WTC11 (cell line): ENCODE data around the gene GPLD1. TPM values are rescaled to one million over a fixed set of nuclear protein-coding genes. Genes with fewer than 3 reads are reported as not detected.

Experiments used
- ATAC-seq: fragments of 200-7000 bp; cut with Tn5 transposase; 2 replicates; pipeline ENCODE4 v1.10.0; 2021; ENCODE audit warnings: mild to moderate bottlenecking, moderate library complexity
- CTCF ChIA-PET: fragments of 300-600 bp; sonication (Branson Sonifier 250); formaldehyde crosslinking; loops from one replicate; lab custom pipeline; 2021; ENCODE audit warnings: antibody characterized with exemption; lab: Charles Lee
- POLR2A ChIA-PET: fragments of 350-600 bp; sonication (Branson Sonifier 250); formaldehyde crosslinking; loops from one replicate; lab custom pipeline; 2021; ENCODE audit warnings: antibody characterized with exemption; lab: Charles Lee
- DNase-seq: peaks from one replicate; pipeline ENCODE4 v3.0.0; 2021; ENCODE audit warnings: low spot score
- H3K27ac Mint-ChIP-seq: 2 replicates; pipeline ENCODE4 v1.8.0; 2021; ENCODE audit warnings: mixed read lengths
- H3K27me3 Mint-ChIP-seq: 2 replicates; pipeline ENCODE4 v1.8.0; 2021; ENCODE audit warnings: low read depth, mild to moderate bottlenecking, moderate library complexity, mixed read lengths
- H3K36me3 Mint-ChIP-seq: 2 replicates; pipeline ENCODE4 v1.8.0; 2021; ENCODE audit warnings: mixed read lengths
- H3K4me1 Mint-ChIP-seq: 2 replicates; pipeline ENCODE4 v1.8.0; 2022; ENCODE audit warnings: mixed read lengths
- H3K4me3 Mint-ChIP-seq: 2 replicates; pipeline ENCODE4 v1.8.0; 2021; ENCODE audit warnings: mild to moderate bottlenecking, moderate library complexity, mixed read lengths
- H3K9me3 Mint-ChIP-seq: 2 replicates; pipeline ENCODE4 v1.8.0; 2021; ENCODE audit warnings: mixed read lengths
- ESRRA ChIP-seq: sonication (generic); formaldehyde crosslinking; IDR thresholded peaks from 2 replicates; pipeline ENCODE4 v1.8.1; 2022; ENCODE audit warnings: mild to moderate bottlenecking, missing genetic modification reagents, borderline replicate concordance
- FOXJ3 ChIP-seq: sonication (generic); formaldehyde crosslinking; IDR thresholded peaks from 2 replicates; pipeline ENCODE4 v1.9.0; 2021; ENCODE audit warnings: missing genetic modification reagents, mild to moderate bottlenecking, borderline replicate concordance
- JUN ChIP-seq: sonication (generic); formaldehyde crosslinking; IDR thresholded peaks from 2 replicates; pipeline ENCODE4 v1.8.0; 2023; ENCODE audit warnings: mild to moderate bottlenecking, missing genetic modification reagents
- MXD4 ChIP-seq: fragments of 250-450 bp; sonication (Bioruptor Pico); IDR thresholded peaks from 2 replicates; pipeline ENCODE4 v1.8.0; 2021; ENCODE audit warnings: mild to moderate bottlenecking, moderate library complexity, borderline replicate concordance
- NR3C1 ChIP-seq: sonication (generic); formaldehyde crosslinking; conservative IDR thresholded peaks from 2 replicates; pipeline ENCODE4 v1.8.1; 2023; ENCODE audit warnings: low read depth, mild to moderate bottlenecking, missing genetic modification reagents
- ZBTB21 ChIP-seq: sonication (generic); formaldehyde crosslinking; IDR thresholded peaks from 2 replicates; pipeline ENCODE4 v1.8.1; 2023; ENCODE audit warnings: mild to moderate bottlenecking, missing genetic modification reagents, borderline replicate concordance
- ZNF121 ChIP-seq: sonication (generic); formaldehyde crosslinking; IDR thresholded peaks from 2 replicates; pipeline ENCODE4 v1.8.0; 2023; ENCODE audit warnings: missing genetic modification reagents
- total RNA-seq: library from RNA; stranded (reverse); gene quantifications from 3 replicates; pipeline ENCODE4 v1.2.3, GENCODE V29; 2021
- TF ChIP-seq, protein P1 (sequence below): sonication (generic); formaldehyde crosslinking; IDR thresholded peaks from 2 replicates; pipeline ENCODE4 v1.8.0; 2022; ENCODE audit warnings: missing genetic modification reagents
- TF ChIP-seq, protein P2 (sequence below): sonication (generic); formaldehyde crosslinking; IDR thresholded peaks from 2 replicates; pipeline ENCODE4 v1.8.0; 2023; ENCODE audit warnings: missing genetic modification reagents
- TF ChIP-seq, protein P3 (sequence below): sonication (generic); formaldehyde crosslinking; IDR thresholded peaks from 2 replicates; pipeline ENCODE4 v1.8.1; 2023; ENCODE audit warnings: mild to moderate bottlenecking, missing genetic modification reagents, moderate library complexity
- TF ChIP-seq, protein P4 (sequence below): sonication (generic); formaldehyde crosslinking; conservative IDR thresholded peaks from 2 replicates; pipeline ENCODE4 v1.8.1; 2022; ENCODE audit warnings: mild to moderate bottlenecking, missing genetic modification reagents
- TF ChIP-seq, protein P5 (sequence below): sonication (generic); formaldehyde crosslinking; IDR thresholded peaks from 2 replicates; pipeline ENCODE4 v1.8.1; 2023; ENCODE audit warnings: mild to moderate bottlenecking, missing genetic modification reagents, moderate library complexity
- TF ChIP-seq, protein P6 (sequence below): fragments of 250-450 bp; sonication (Bioruptor Pico); IDR thresholded peaks from 2 replicates; pipeline ENCODE4 v2.1.2; 2022; ENCODE audit warnings: mild to moderate bottlenecking, moderate library complexity
- TF ChIP-seq, protein P7 (sequence below): sonication (generic); formaldehyde crosslinking; IDR thresholded peaks from 2 replicates; pipeline ENCODE4 v1.8.1; 2022; ENCODE audit warnings: mild to moderate bottlenecking, moderate library complexity, missing genetic modification reagents
- TF ChIP-seq, protein P8 (sequence below): sonication (generic); formaldehyde crosslinking; IDR thresholded peaks from 2 replicates; pipeline ENCODE4 v1.8.1; 2023; ENCODE audit warnings: mild to moderate bottlenecking, missing genetic modification reagents, borderline replicate concordance

Gene GPLD1
- total RNA-seq, 1 experiment from 2014 or later: 8.4 TPM

DNA sequence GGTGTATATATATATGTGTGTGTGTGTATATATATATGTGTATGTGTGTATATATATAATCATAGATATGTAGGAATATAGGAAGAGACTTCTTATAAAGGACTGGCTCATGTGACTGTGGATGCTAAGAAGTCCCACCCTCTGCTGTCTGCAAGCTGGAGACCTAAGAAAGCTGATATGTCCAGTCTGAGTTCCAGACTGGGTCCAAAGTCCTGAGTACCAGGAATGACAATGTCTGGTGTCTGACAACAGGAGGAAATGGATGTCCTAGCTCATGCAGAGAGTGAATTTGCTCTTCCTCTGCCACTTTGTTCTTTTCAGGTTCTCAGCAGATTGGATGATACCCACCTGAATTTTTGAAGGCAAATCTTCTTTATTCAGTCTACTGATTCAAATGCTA, 12.5 kb upstream of the GPLD1 start:
- Mint-ChIP-seq H3K27ac (no peak overlapping the region), H3K27me3 (peaks cover 8% of the 10 kb centered on the region), H3K9me3 (peaks cover 10% of the 10 kb centered on the region), H3K4me1 (peaks cover 7% of the 10 kb centered on the region), H3K4me3 (no peak overlapping the region), H3K36me3 (peaks cover 11% of the 10 kb centered on the region)
- ATAC-seq (no peak), DNase-seq (no peak)
- TF ChIP-seq JUN (CRISPR knock-in tag): no peak
- TF ChIP-seq, protein P1, sequence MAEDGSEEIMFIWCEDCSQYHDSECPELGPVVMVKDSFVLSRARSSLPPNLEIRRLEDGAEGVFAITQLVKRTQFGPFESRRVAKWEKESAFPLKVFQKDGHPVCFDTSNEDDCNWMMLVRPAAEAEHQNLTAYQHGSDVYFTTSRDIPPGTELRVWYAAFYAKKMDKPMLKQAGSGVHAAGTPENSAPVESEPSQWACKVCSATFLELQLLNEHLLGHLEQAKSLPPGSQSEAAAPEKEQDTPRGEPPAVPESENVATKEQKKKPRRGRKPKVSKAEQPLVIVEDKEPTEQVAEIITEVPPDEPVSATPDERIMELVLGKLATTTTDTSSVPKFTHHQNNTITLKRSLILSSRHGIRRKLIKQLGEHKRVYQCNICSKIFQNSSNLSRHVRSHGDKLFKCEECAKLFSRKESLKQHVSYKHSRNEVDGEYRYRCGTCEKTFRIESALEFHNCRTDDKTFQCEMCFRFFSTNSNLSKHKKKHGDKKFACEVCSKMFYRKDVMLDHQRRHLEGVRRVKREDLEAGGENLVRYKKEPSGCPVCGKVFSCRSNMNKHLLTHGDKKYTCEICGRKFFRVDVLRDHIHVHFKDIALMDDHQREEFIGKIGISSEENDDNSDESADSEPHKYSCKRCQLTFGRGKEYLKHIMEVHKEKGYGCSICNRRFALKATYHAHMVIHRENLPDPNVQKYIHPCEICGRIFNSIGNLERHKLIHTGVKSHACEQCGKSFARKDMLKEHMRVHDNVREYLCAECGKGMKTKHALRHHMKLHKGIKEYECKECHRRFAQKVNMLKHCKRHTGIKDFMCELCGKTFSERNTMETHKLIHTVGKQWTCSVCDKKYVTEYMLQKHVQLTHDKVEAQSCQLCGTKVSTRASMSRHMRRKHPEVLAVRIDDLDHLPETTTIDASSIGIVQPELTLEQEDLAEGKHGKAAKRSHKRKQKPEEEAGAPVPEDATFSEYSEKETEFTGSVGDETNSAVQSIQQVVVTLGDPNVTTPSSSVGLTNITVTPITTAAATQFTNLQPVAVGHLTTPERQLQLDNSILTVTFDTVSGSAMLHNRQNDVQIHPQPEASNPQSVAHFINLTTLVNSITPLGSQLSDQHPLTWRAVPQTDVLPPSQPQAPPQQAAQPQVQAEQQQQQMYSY (CRISPR knock-in tag): no peak
- no peak for TF ChIP-seq ZNF121 (CRISPR knock-in tag)
- TF ChIP-seq, protein P2, sequence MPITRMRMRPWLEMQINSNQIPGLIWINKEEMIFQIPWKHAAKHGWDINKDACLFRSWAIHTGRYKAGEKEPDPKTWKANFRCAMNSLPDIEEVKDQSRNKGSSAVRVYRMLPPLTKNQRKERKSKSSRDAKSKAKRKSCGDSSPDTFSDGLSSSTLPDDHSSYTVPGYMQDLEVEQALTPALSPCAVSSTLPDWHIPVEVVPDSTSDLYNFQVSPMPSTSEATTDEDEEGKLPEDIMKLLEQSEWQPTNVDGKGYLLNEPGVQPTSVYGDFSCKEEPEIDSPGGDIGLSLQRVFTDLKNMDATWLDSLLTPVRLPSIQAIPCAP: no peak
- CTCF ChIA-PET: interaction anchor here (0.6 to 2.8 kb wide), 2 partner anchors 19 to 28 kb away, joined by 6 to 10 read pairs; no protein-coding TSS in a partner anchor
- POLR2A ChIA-PET: no interaction called here

DNA sequence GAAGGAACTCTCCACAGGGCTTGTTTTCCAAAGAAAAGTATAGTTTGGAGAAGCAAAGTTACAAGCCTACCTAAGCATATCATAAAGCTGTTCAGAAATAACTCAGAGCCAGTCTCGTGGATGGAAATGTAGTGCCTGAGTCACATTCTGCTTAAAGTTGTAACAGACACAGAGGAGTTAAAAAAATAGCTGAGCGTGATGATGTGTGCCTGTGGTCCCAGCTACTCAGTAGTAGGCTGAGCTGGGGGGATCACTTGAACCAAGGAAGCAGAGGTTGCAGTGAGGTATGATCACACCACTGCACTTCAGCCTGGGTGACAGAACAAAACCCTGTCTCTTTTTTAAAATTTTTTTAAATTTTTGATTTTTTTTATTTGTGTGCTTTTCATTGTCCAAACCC, 12.0 kb upstream of the GPLD1 start:
- H3K4me1 Mint-ChIP-seq: peaks cover 7% of the 10 kb centered on the region
- H3K36me3 Mint-ChIP-seq: peaks cover 13% of the 10 kb centered on the region
- ChIA-PET POLR2A (no interaction called here), CTCF (interaction anchor here (0.5 to 2.8 kb wide), 3 partner anchors 20 to 80 kb away, joined by 3 to 10 read pairs (median 3); no protein-coding TSS in a partner anchor)
- DNase-seq (no peak), ATAC-seq (no peak)
- TF ChIP-seq FOXJ3 (CRISPR knock-in tag): no peak
- TF ChIP-seq, protein P2: no peak
- TF ChIP-seq, protein P3, sequence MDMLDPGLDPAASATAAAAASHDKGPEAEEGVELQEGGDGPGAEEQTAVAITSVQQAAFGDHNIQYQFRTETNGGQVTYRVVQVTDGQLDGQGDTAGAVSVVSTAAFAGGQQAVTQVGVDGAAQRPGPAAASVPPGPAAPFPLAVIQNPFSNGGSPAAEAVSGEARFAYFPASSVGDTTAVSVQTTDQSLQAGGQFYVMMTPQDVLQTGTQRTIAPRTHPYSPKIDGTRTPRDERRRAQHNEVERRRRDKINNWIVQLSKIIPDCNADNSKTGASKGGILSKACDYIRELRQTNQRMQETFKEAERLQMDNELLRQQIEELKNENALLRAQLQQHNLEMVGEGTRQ (CRISPR knock-in tag): no peak
- TF ChIP-seq, protein P4, sequence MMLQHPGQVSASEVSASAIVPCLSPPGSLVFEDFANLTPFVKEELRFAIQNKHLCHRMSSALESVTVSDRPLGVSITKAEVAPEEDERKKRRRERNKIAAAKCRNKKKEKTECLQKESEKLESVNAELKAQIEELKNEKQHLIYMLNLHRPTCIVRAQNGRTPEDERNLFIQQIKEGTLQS: no peak
- TF ChIP-seq, protein P5, sequence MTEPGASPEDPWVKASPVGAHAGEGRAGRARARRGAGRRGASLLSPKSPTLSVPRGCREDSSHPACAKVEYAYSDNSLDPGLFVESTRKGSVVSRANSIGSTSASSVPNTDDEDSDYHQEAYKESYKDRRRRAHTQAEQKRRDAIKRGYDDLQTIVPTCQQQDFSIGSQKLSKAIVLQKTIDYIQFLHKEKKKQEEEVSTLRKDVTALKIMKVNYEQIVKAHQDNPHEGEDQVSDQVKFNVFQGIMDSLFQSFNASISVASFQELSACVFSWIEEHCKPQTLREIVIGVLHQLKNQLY: no peak
- TF ChIP-seq, protein P6, sequence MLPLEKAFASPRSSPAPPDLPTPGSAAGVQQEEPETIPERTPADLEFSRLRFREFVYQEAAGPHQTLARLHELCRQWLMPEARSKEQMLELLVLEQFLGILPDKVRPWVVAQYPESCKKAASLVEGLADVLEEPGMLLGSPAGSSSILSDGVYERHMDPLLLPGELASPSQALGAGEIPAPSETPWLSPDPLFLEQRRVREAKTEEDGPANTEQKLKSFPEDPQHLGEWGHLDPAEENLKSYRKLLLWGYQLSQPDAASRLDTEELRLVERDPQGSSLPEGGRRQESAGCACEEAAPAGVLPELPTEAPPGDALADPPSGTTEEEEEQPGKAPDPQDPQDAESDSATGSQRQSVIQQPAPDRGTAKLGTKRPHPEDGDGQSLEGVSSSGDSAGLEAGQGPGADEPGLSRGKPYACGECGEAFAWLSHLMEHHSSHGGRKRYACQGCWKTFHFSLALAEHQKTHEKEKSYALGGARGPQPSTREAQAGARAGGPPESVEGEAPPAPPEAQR (CRISPR knock-in tag): no peak
- TF ChIP-seq, protein P7, sequence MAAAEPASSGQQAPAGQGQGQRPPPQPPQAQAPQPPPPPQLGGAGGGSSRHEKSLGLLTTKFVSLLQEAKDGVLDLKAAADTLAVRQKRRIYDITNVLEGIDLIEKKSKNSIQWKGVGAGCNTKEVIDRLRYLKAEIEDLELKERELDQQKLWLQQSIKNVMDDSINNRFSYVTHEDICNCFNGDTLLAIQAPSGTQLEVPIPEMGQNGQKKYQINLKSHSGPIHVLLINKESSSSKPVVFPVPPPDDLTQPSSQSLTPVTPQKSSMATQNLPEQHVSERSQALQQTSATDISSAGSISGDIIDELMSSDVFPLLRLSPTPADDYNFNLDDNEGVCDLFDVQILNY (CRISPR knock-in tag): no peak
- no peak for TF ChIP-seq ZBTB21 (CRISPR knock-in tag)
- TF ChIP-seq NR3C1 (CRISPR knock-in tag): no peak
- TF ChIP-seq ZNF121 (CRISPR knock-in tag): no peak
- no peak for TF ChIP-seq MXD4 (CRISPR knock-in tag)
- no peak for TF ChIP-seq ESRRA (CRISPR knock-in tag)
- TF ChIP-seq, protein P8, sequence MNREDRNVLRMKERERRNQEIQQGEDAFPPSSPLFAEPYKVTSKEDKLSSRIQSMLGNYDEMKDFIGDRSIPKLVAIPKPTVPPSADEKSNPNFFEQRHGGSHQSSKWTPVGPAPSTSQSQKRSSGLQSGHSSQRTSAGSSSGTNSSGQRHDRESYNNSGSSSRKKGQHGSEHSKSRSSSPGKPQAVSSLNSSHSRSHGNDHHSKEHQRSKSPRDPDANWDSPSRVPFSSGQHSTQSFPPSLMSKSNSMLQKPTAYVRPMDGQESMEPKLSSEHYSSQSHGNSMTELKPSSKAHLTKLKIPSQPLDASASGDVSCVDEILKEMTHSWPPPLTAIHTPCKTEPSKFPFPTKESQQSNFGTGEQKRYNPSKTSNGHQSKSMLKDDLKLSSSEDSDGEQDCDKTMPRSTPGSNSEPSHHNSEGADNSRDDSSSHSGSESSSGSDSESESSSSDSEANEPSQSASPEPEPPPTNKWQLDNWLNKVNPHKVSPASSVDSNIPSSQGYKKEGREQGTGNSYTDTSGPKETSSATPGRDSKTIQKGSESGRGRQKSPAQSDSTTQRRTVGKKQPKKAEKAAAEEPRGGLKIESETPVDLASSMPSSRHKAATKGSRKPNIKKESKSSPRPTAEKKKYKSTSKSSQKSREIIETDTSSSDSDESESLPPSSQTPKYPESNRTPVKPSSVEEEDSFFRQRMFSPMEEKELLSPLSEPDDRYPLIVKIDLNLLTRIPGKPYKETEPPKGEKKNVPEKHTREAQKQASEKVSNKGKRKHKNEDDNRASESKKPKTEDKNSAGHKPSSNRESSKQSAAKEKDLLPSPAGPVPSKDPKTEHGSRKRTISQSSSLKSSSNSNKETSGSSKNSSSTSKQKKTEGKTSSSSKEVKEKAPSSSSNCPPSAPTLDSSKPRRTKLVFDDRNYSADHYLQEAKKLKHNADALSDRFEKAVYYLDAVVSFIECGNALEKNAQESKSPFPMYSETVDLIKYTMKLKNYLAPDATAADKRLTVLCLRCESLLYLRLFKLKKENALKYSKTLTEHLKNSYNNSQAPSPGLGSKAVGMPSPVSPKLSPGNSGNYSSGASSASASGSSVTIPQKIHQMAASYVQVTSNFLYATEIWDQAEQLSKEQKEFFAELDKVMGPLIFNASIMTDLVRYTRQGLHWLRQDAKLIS (CRISPR knock-in tag): no peak
- H3K27ac Mint-ChIP-seq: no peak overlapping the region
- H3K4me3 Mint-ChIP-seq: no peak overlapping the region
- peaks cover 14% of the 10 kb centered on the region for H3K9me3 Mint-ChIP-seq
- H3K27me3 Mint-ChIP-seq: peaks cover 13% of the 10 kb centered on the region
